OCI-LY3 (cell line): ENCODE data around the gene CIP2A.

Source experiments
- H2AFZ ChIP-seq: fragments of 200-600, 300-600 bp; shearing (Covaris generic); 2 replicates; pipeline ENCODE4 v1.6.0; 2014; ENCODE audit warnings: antibody characterized with exemption, low read depth, low read length
- H3K27ac ChIP-seq: fragments of 200-600, 300-600 bp; sonication (generic); 2 replicates; pipeline ENCODE4 v1.5.1; 2014; ENCODE audit warnings: mild to moderate bottlenecking, low read length, moderate library complexity, mixed read lengths
- H3K27me3 ChIP-seq: fragments of 200-600, 300-600 bp; sonication (generic); 2 replicates; pipeline ENCODE4 v1.6.1; 2014; ENCODE audit warnings: low read depth, low read length, mixed read lengths
- H3K36me3 ChIP-seq: fragments of 200-600, 300-600 bp; sonication (generic); replicated peaks from 2 replicates; pipeline ENCODE3; 2014; ENCODE audit warnings: low read depth, low read length, mixed read lengths
- H3K4me1 ChIP-seq: fragments of 300-600, 200-600 bp; sonication (generic); 2 replicates; pipeline ENCODE4 v1.6.1; 2014; ENCODE audit warnings: low read length, mixed read lengths
- H3K4me2 ChIP-seq: fragments of 200-600, 300-600 bp; sonication (generic); 2 replicates; pipeline ENCODE4 v1.6.1; 2014; ENCODE audit warnings: low read length, mixed read lengths
- H3K4me3 ChIP-seq: fragments of 300-600, 200-600 bp; sonication (generic); 2 replicates; pipeline ENCODE4 v1.5.1; 2014; ENCODE audit warnings: antibody characterized with exemption, mild to moderate bottlenecking, low read length, moderate library complexity
- H3K79me2 ChIP-seq: fragments of 300-600, 200-600 bp; shearing (Covaris generic); 2 replicates; pipeline ENCODE4 v1.6.1; 2014; ENCODE audit warnings: mild to moderate bottlenecking, low read length, mixed read lengths
- H3K9ac ChIP-seq: fragments of 300-600, 200-600 bp; shearing (Covaris generic); 2 replicates; pipeline ENCODE4 v1.6.0; 2014; ENCODE audit warnings: mild to moderate bottlenecking, low read length, moderate library complexity
- H3K9me3 ChIP-seq: fragments of 200-600, 300-600 bp; shearing (Covaris generic); 2 replicates; pipeline ENCODE4 v1.6.1; 2014; ENCODE audit warnings: low read length, mixed read lengths; ENCODE audit not compliant: insufficient read depth
- H4K20me1 ChIP-seq: fragments of 200-600, 300-600 bp; sonication (generic); 2 replicates; pipeline ENCODE4 v1.6.1; 2016; ENCODE audit warnings: low read length, mixed read lengths; ENCODE audit not compliant: insufficient read depth
- EZH2phosphoT487 ChIP-seq: fragments of 200-600 bp; shearing (Covaris generic); IDR thresholded peaks from 2 replicates; pipeline ENCODE4 v1.6.1; 2018; ENCODE audit warnings: antibody characterized with exemption, mixed run types, low read depth
- TF ChIP-seq, protein P1 (sequence below): fragments of 200-600, 300-600 bp; sonication (generic); IDR thresholded peaks from 2 replicates; pipeline ENCODE4 v1.5.1; 2014; ENCODE audit warnings: antibody characterized with exemption, low read length, low read depth

Gene CIP2A

DNA sequence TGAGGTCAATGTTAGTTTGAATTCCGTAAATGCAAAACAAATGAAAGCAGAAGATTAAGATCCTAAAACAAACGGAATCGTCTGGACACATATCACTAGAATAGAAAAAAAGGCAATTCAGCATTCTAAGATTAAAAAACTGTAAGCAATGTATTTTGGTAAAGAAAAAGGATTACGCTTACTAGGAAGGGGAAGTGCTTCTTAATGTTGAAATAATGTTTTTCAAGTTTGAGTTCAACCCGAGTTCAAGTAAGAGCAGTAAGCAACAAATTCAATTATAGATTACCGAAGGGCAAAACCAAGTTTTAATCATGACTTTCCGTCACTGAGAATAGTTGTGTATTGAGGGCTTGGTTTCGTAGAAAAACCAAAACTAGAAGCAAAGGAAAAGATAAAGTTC lies 637 bp downstream of the CIP2A start:
- Histone ChIP-seq H3K79me2 (peaks cover 54% of the 10 kb centered on the region), H2AFZ (peak overlapping the region; percentile 48), H3K4me1 (peaks cover 15% of the 10 kb centered on the region), H3K27me3 (no peaks in the 10 kb centered on the region), H3K9ac (peak overlapping the region; percentile 73), H4K20me1 (peaks cover 29% of the 10 kb centered on the region), H3K4me3 (peak overlapping the region; percentile 88), H3K4me2 (peak overlapping the region; percentile 73), H3K27ac (peak overlapping the region; percentile 72), H3K36me3 (peaks cover 24% of the 10 kb centered on the region), H3K9me3 (no peaks in the 10 kb centered on the region)
- no peak for TF ChIP-seq EZH2phosphoT487
- TF ChIP-seq, protein P1, sequence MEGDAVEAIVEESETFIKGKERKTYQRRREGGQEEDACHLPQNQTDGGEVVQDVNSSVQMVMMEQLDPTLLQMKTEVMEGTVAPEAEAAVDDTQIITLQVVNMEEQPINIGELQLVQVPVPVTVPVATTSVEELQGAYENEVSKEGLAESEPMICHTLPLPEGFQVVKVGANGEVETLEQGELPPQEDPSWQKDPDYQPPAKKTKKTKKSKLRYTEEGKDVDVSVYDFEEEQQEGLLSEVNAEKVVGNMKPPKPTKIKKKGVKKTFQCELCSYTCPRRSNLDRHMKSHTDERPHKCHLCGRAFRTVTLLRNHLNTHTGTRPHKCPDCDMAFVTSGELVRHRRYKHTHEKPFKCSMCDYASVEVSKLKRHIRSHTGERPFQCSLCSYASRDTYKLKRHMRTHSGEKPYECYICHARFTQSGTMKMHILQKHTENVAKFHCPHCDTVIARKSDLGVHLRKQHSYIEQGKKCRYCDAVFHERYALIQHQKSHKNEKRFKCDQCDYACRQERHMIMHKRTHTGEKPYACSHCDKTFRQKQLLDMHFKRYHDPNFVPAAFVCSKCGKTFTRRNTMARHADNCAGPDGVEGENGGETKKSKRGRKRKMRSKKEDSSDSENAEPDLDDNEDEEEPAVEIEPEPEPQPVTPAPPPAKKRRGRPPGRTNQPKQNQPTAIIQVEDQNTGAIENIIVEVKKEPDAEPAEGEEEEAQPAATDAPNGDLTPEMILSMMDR: no peak

DNA sequence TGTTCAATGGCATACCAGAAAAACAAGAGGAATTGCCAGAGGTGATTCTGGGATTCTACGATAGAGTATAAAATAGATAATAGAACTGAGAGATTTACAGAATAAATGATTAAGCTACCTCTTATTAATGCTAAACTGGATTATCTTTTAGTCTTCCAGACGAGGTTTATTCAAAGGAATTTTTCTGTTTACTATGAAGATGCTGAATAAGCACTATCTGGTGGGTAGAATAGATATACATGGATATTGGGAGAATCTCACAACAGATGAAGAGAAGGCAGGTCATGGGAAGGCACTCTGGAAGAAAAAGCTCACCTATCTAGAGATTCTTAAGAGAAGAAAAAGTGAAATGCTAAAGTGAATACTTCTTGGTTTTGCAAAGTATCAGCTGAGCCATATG lies 11.2 kb downstream of the CIP2A start:
- no peaks in the 10 kb centered on the region for H3K27me3 ChIP-seq
- no peak overlapping the region for H3K4me2 ChIP-seq
- H3K9ac ChIP-seq: no peak overlapping the region
- no peak overlapping the region for H3K4me3 ChIP-seq
- H2AFZ ChIP-seq: no peak overlapping the region
- H4K20me1 ChIP-seq: peaks cover 24% of the 10 kb centered on the region
- H3K36me3 ChIP-seq: peaks cover 71% of the 10 kb centered on the region
- H3K9me3 ChIP-seq: no peaks in the 10 kb centered on the region
- TF ChIP-seq, protein P1: no peak
- no peak for TF ChIP-seq EZH2phosphoT487
- H3K79me2 ChIP-seq: no peaks in the 10 kb centered on the region
- H3K27ac ChIP-seq: no peak overlapping the region
- peaks cover 14% of the 10 kb centered on the region for H3K4me1 ChIP-seq

DNA sequence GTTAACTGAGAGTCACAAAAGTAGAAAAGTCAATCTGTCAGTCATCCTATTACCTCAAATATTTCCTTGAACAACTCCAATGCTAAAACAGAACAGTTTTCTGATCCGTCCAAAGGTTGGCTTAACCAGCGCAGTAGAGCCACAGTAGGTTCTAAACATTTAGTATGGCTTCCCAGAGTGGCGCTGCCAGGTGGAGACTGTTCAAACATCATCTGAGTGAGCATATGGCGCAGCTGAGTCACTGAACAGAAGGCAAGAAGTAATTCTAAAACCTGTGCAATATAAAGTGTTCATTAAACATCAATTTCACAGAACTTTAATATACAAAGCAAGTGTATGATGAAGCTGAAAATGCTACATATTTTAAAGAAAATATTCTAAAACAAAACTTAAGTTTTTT lies 19.9 kb downstream of the CIP2A start:
- Histone ChIP-seq H3K9ac (no peak overlapping the region), H3K36me3 (peaks cover 40% of the 10 kb centered on the region), H4K20me1 (no peaks in the 10 kb centered on the region), H3K4me1 (peaks cover 17% of the 10 kb centered on the region), H3K9me3 (no peaks in the 10 kb centered on the region), H3K79me2 (no peaks in the 10 kb centered on the region), H3K4me3 (no peak overlapping the region), H3K27me3 (no peaks in the 10 kb centered on the region), H3K4me2 (no peak overlapping the region), H3K27ac (no peak overlapping the region), H2AFZ (no peak overlapping the region)
- TF ChIP-seq, protein P1: no peak
- no peak for TF ChIP-seq EZH2phosphoT487

DNA sequence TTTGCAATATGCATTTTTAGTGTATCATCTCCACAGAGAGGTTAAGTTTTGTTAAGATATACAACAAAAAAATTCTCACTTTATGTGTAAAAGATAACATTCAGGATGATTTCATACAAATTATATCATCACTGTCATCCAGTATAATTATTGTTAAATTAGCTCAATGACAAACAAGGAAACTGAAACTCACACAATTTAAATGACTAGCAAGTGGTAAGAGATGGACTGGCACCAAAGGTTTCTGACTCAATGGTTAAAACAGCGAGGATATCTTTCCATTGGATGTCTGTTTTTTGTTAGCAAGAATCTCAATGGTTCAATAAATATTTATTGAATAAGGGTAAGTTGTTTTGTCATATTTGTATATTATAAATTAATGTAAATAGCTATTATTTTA lies 22.6 kb downstream of the CIP2A start:
- peaks cover 32% of the 10 kb centered on the region for H3K36me3 ChIP-seq
- H3K27me3 ChIP-seq: no peaks in the 10 kb centered on the region
- H3K9me3 ChIP-seq: no peaks in the 10 kb centered on the region
- peaks cover 20% of the 10 kb centered on the region for H3K4me1 ChIP-seq
- H3K27ac ChIP-seq: no peak overlapping the region
- no peak overlapping the region for H2AFZ ChIP-seq
- no peak overlapping the region for H3K4me3 ChIP-seq
- no peaks in the 10 kb centered on the region for H4K20me1 ChIP-seq
- H3K4me2 ChIP-seq: no peak overlapping the region
- no peaks in the 10 kb centered on the region for H3K79me2 ChIP-seq
- no peak overlapping the region for H3K9ac ChIP-seq
- no peak for TF ChIP-seq EZH2phosphoT487
- TF ChIP-seq, protein P1: no peak
